K562 (cell line): ENCODE results near the gene VPS13D. TPM values are rescaled to one million over a fixed set of nuclear protein-coding genes. Genes with fewer than 3 reads are reported as not detected.

Source experiments
- ATAC-seq: fragments of 200-7000 bp; cut with Tn5 transposase; 3 replicates; pipeline ENCODE4 v1.9.1; 2020; ENCODE audit warnings: moderate library complexity
- BruUV-seq: library from RNA; stranded (reverse); fragments of 400-500 nt; replicated peaks from 2 replicates; lab custom pipeline; 2021; lab: Mats Ljungman, UMichigan
- CTCF ChIA-PET: fragments of 300-600 bp; formaldehyde crosslinking; extraction: SDS; loops from one replicate; lab custom pipeline; 2021; ENCODE audit warnings: low intra/inter-chr PET ratio; lab: Yijun Ruan, JAX
- POLR2A ChIA-PET: fragments of 300-600, 350-650 bp; sonication (Branson Sonifier 250); formaldehyde crosslinking; extraction: SDS; loops from one replicate; lab custom pipeline; 2021; ENCODE audit warnings: antibody characterized with exemption, inconsistent platforms; lab: Yijun Ruan, JAX
- DNase-seq, 4 experiments: peaks; one replicate each; pipeline versions ENCODE4 v3.0.0 to v3.0.0-alpha.2; 2011 to 2018; ENCODE audit warnings: low spot score in 3 of 4, mixed read lengths in 3 of 4; ENCODE audit errors: extremely low read depth in 1 of 4
- FAIRE-seq: peaks from 2 replicates; lab custom pipeline; 2011; peaks lifted over from hg19 to GRCh38; lab: Jason Lieb, UNC
- H2AFZ ChIP-seq: 2 replicates; pipeline ENCODE4 v1.6.0; 2011; ENCODE audit warnings: low read depth, low read length, control low read depth, inconsistent platforms
- H3K27ac ChIP-seq: fragments of 200-600 bp; 3 replicates; pipeline ENCODE4 v1.8.0; 2011; ENCODE audit warnings: low read depth, mild to moderate bottlenecking, control low read depth, inconsistent platforms, low read length, moderate library complexity, mixed read lengths; ENCODE audit errors: extremely low read depth
- H3K27me3 ChIP-seq, 2 experiments: fragments of 300-600 bp in 1 of 2; 2 replicates in 1 of 2; 3 replicates in 1 of 2; pipeline versions ENCODE4 v1.6.0 to v1.8.0; 2011; ENCODE audit warnings: inconsistent platforms in 2 of 2, low read length in 2 of 2, mild to moderate bottlenecking in 1 of 2, mixed read lengths in 1 of 2, moderate library complexity in 1 of 2; ENCODE audit not compliant: control insufficient read depth in 2 of 2, insufficient read depth in 2 of 2
- H3K36me3 ChIP-seq: fragments of 300-600 bp; 3 replicates; pipeline ENCODE4 v1.8.0; 2011; ENCODE audit warnings: mild to moderate bottlenecking, low read length, inconsistent platforms; ENCODE audit not compliant: control insufficient read depth, insufficient read depth
- H3K4me1 ChIP-seq, 2 experiments: fragments of 200-600 bp in 1 of 2; replicated peaks in 1 of 2; 2 replicates in 1 of 2; 3 replicates in 1 of 2; pipeline versions ENCODE4 v1.5.1 to v1.8.0; 2011; ENCODE audit warnings: inconsistent platforms in 2 of 2, low read length in 2 of 2, mild to moderate bottlenecking in 1 of 2, mixed read lengths in 1 of 2, moderate library complexity in 1 of 2; ENCODE audit not compliant: control insufficient read depth in 2 of 2, insufficient read depth in 2 of 2
- H3K4me2 ChIP-seq: 2 replicates; pipeline ENCODE4 v1.6.1; 2011; ENCODE audit warnings: low read length, control low read depth, inconsistent platforms, mixed read lengths; ENCODE audit not compliant: insufficient read depth
- H3K4me3 ChIP-seq: fragments of 200-600 bp; sonication (generic), shearing (Covaris generic); 2 replicates; pipeline ENCODE4 v1.5.1; 2016; ENCODE audit warnings: control low read depth, inconsistent platforms
- H3K79me2 ChIP-seq: fragments of 200-600 bp; 3 replicates; pipeline ENCODE4 v1.8.0; 2011; ENCODE audit warnings: low read length, inconsistent platforms; ENCODE audit not compliant: control insufficient read depth, insufficient read depth
- H3K9ac ChIP-seq, 2 experiments: 2 replicates each; pipeline versions ENCODE4 v1.6.0 to v1.6.1; 2011; ENCODE audit warnings: low read depth in 2 of 2, low read length in 2 of 2, control low read depth in 1 of 2, inconsistent platforms in 1 of 2, mild to moderate bottlenecking in 1 of 2, mixed read lengths in 1 of 2; ENCODE audit not compliant: insufficient read depth in 1 of 2
- H3K9me1 ChIP-seq: one replicate; pipeline ENCODE4 v1.6.0; 2011; ENCODE audit warnings: inconsistent platforms, mild to moderate bottlenecking, low read length, moderate library complexity; ENCODE audit not compliant: control insufficient read depth, insufficient read depth
- H3K9me3 ChIP-seq: replicated peaks from 2 replicates; pipeline ENCODE4 v1.5.1; 2011; ENCODE audit warnings: low read depth, low read length, inconsistent platforms; ENCODE audit not compliant: control insufficient read depth, insufficient read depth
- H4K20me1 ChIP-seq: replicated peaks from 2 replicates; pipeline ENCODE4 v1.6.1; 2011; ENCODE audit warnings: low read length, inconsistent platforms, mixed read lengths; ENCODE audit not compliant: control insufficient read depth, insufficient read depth
- ATF3 ChIP-seq, 2 experiments: fragments of 450-650 bp in 1 of 2; sonication (generic) in 1 of 2; formaldehyde crosslinking in 1 of 2; IDR thresholded peaks in 1 of 2; conservative IDR thresholded peaks in 1 of 2; 2 replicates each; pipeline versions ENCODE4 v1.6.1 to v1.8.1; 2016 to 2023; ENCODE audit warnings: mild to moderate bottlenecking in 2 of 2, moderate library complexity in 2 of 2, inconsistent platforms in 1 of 2, missing genetic modification reagents in 1 of 2
- ATF4 ChIP-seq: fragments of 450-650 bp; formaldehyde crosslinking; IDR thresholded peaks from 2 replicates; pipeline ENCODE4 v1.4.0; 2022; ENCODE audit warnings: mild to moderate bottlenecking, moderate library complexity
- CBFA2T3 ChIP-seq: fragments of 450-650 bp; IDR thresholded peaks from 2 replicates; pipeline ENCODE4 v1.6.1; 2017
- DDX20 ChIP-seq: fragments of 450-650 bp; IDR thresholded peaks from 2 replicates; pipeline ENCODE4 v1.6.1; 2016; ENCODE audit warnings: missing genetic modification characterization, low read depth, mild to moderate bottlenecking, missing compliant biosample characterization, moderate library complexity
- FOSL1 ChIP-seq: fragments of 200-800 bp; sonication (Bioruptor generic); conservative IDR thresholded peaks from 2 replicates; pipeline ENCODE4 v1.6.1; 2016; ENCODE audit warnings: missing genetic modification characterization, missing compliant biosample characterization
- PKNOX1 ChIP-seq: fragments of 450-650 bp; IDR thresholded peaks from 2 replicates; pipeline ENCODE4 v1.6.1; 2016
- TBP ChIP-seq: optimal IDR thresholded peaks from 2 replicates; pipeline ENCODE3; 2011; ENCODE audit warnings: low read depth, low read length, improper control_type of control experiment
- ZKSCAN3 ChIP-seq: fragments of 250-450 bp; sonication (Bioruptor Pico); IDR thresholded peaks from 2 replicates; pipeline ENCODE4 v1.4.0; 2020
- ZNF436 ChIP-seq: fragments of 250-450, 450-650 bp; sonication (Bioruptor Pico); formaldehyde crosslinking; IDR thresholded peaks from 2 replicates; pipeline ENCODE4 v1.7.0; 2020; ENCODE audit warnings: mild to moderate bottlenecking
- WGBS: fragments of 100-300 bp; shearing (Covaris generic); methylation state at CpG from one replicate; pipeline ENCODE4 v1.1.6; 2016; ENCODE audit warnings: low coverage, mixed read lengths; ENCODE audit not compliant: insufficient coverage; ENCODE audit errors: missing lambda C conversion rate; 5-methylcytosine and 5-hydroxymethylcytosine counted together
- in situ Hi-C: fragments of 300-500 bp; cut with MboI; formaldehyde crosslinking; loops from 4 replicates; pipeline ENCODE4 v1.15.0; 2018; ENCODE audit warnings: inconsistent platforms, mixed read lengths
- intact Hi-C: fragments of 100-400 bp; cut with micrococcal nuclease; formaldehyde crosslinking; loops from 2 replicates; pipeline ENCODE4 v1.14.2; 2022
- polyA plus RNA-seq, 8 experiments: library from polyadenylated mRNA; depleted of rRNA in 4 of 8; stranded (reverse) in 5 of 8; unstranded in 3 of 8; fragments of >200 nt; fragmentation: Nextera tagmentation in 2 of 8; fragmentation: Illumina TruSeq in 1 of 8; extraction: Ambion mirVana in 2 of 8; extraction: Trizol in 1 of 8; gene quantifications; 2 replicates each; pipeline versions ENCODE4 v1.2.1 to v1.2.3, GENCODE V29; 2011 to 2014; ENCODE audit warnings: inconsistent platforms in 1 of 8, missing spikeins in 1 of 8
- total RNA-seq, 7 experiments: library from RNA; depleted of rRNA in 6 of 7; stranded (reverse); fragments of >200 nt in 6 of 7; fragmentation: Illumina TruSeq in 2 of 7; extraction: Trizol in 2 of 7; gene quantifications; 2 replicates each; pipeline versions ENCODE4 v1.2.1 to v1.2.3, GENCODE V29; 2011 to 2021; ENCODE audit warnings: low replicate concordance in 1 of 7

VPS13D gene
- total and polyA plus RNA-seq, 9 of the 15 experiments (the other 6 are each of a cell fraction or from before 2014, with no cell fraction given), result 6.1 to 51.5 (median 38.5) TPM

GRCh38 chr1:12305377-12305776, 75.5 kb downstream of the VPS13D start:
- FAIRE-seq, result no peak
- H3K79me2 ChIP-seq, result no peaks in the 10 kb centered on the region
- H3K27me3 ChIP-seq, result no peaks in the 10 kb centered on the region
- peaks cover 89% of the 10 kb centered on the region for H3K36me3 ChIP-seq
- no peak for DNase-seq
- 71% methylated on average over 8 of the region's 8 CpGs for WGBS
- 0 out of 5 replicates have a peak, but pooled peaks cover 0 to 2% of the 10 kb centered on the region in 2 experiments for H3K4me1 ChIP-seq
- H3K4me3 ChIP-seq, result no peak overlapping the region
- H3K27ac ChIP-seq, result no peak overlapping the region
- H4K20me1 ChIP-seq, result no peaks in the 10 kb centered on the region
- in situ Hi-C loops (loop anchor here (25.0 kb wide), 1 partner anchor 307 kb away; the partner anchor contains the start of gene DHRS3), intact Hi-C loops (no loop called here)
- ChIA-PET CTCF (no interaction called here), POLR2A (interaction anchor here (0.5 to 0.6 kb wide), 3 partner anchors 70 to 314 kb away, joined by 3 to 4 read pairs (median 3); no protein-coding TSS in a partner anchor)
- TF ChIP-seq FOSL1 (peak; percentile 35; the same call in 1 of the 2 replicates), ZNF436 (CRISPR knock-in tag) (no peak)
- H3K9ac ChIP-seq, result no peak overlapping the region
- no peak overlapping the region for H3K4me2 ChIP-seq
- H2AFZ ChIP-seq, result no peak overlapping the region
- no peaks in the 10 kb centered on the region for H3K9me1 ChIP-seq
- no TSS peak for BruUV-seq
- no peaks in the 10 kb centered on the region for H3K9me3 ChIP-seq
- no peak for ATAC-seq

GRCh38 chr1:12309783-12310742, 80.2 kb downstream of the VPS13D start:
- FAIRE-seq (no peak), DNase-seq (no peak), ATAC-seq (peak; percentile 54; the same call in 1 of the 3 replicates)
- H3K36me3 ChIP-seq, result peaks cover 88% of the 10 kb centered on the region
- intact Hi-C loops, result loop anchor here (10.0 kb wide), 1 partner anchor 465 kb away; the partner anchor contains the start of gene PRAMEF12
- ChIA-PET CTCF (no interaction called here), POLR2A (interaction anchor here (0.7 to 3.1 kb wide), 3 partner anchors 9 to 346 kb away, joined by 3 to 8 read pairs (median 5); no protein-coding TSS in a partner anchor)
- no peak overlapping the region for H2AFZ ChIP-seq
- BruUV-seq, result no TSS peak
- 0 out of 5 replicates have a peak, but pooled peaks cover 0 to 2% of the 10 kb centered on the region in 2 experiments for H3K4me1 ChIP-seq
- no peak overlapping the region for H3K4me3 ChIP-seq
- no peaks in the 10 kb centered on the region for H3K79me2 ChIP-seq
- H3K9me3 ChIP-seq, result no peaks in the 10 kb centered on the region
- in situ Hi-C loops, result loop anchor here (10.0 to 25.0 kb wide), 2 partner anchors 302 to 465 kb away; partner anchors contain the start of genes DHRS3 and PRAMEF12
- no peak overlapping the region for H3K9ac ChIP-seq
- H3K27ac ChIP-seq, result no peak overlapping the region
- no peaks in the 10 kb centered on the region for H4K20me1 ChIP-seq
- no peak overlapping the region for H3K4me2 ChIP-seq
- H3K9me1 ChIP-seq, result no peaks in the 10 kb centered on the region
- H3K27me3 ChIP-seq, result no peaks in the 10 kb centered on the region
- 55% methylated on average over 6 of the region's 6 CpGs for WGBS
- TF ChIP-seq ZKSCAN3 (CRISPR knock-in tag) (no peak), TBP (no peak), ATF3 (IDR thresholded peaks at IDR 0.05) (peak; percentile 88), ATF3 (CRISPR knock-in tag; conservative IDR thresholded peaks at IDR 0.05) (no peak), PKNOX1 (0 out of 2 replicates have a peak, but pooled peaks have one; percentile 10), CBFA2T3 (0 out of 2 replicates have a peak, but pooled peaks have one; percentile 8), ATF4 (CRISPR knock-in tag) (peak; percentile 26; the same call in 1 of the 2 replicates), DDX20 (tag) (no peak)
